Astrocyte (in vitro differentiated cells and primary cell): ENCODE measurements around the gene TRMT2A.

Experiments used
- CTCF ChIP-seq: IDR thresholded peaks from 2 replicates; pipeline ENCODE4 v1.5.1; 2011; ENCODE audit warnings: low read depth, mild to moderate bottlenecking, inconsistent platforms, low read length, moderate library complexity; ENCODE audit not compliant: insufficient read depth
- EZH2 ChIP-seq: IDR thresholded peaks from 2 replicates; pipeline ENCODE4 v1.6.1; 2012; ENCODE audit warnings: mild to moderate bottlenecking, low read length, inconsistent platforms; ENCODE audit not compliant: insufficient read depth

GRCh38 chr22:20127869-20128618, 11.0 kb upstream of the TRMT2A start:
- TF ChIP-seq CTCF, result no peak
- no peak for TF ChIP-seq EZH2
